Kidney (tissue), 14 donors: Measurements from ENCODE around the gene SLC12A3. TPM values are rescaled to one million over a fixed set of nuclear protein-coding genes. Genes with fewer than 3 reads are reported as not detected.
A peak's percentile ranks its signal among the peaks of the same experiment; 100 is the strongest.

Experiments used
- DNase-seq, 5 donors: peaks; one replicate each; pipeline ENCODE4 v3.0.0-alpha.2; 2013 to 2020
- FAIRE-seq: peaks from 2 replicates; lab custom pipeline; 2012; peaks lifted over from hg19 to GRCh38; lab: Jason Lieb, UNC
- H3K27ac ChIP-seq, 2 donors: one replicate each; pipeline ENCODE4 v1.7.0; 2013; ENCODE audit warnings: low read depth in 2 of 2, low read length in 2 of 2, inconsistent platforms in 1 of 2
- H3K27me3 ChIP-seq: one replicate; pipeline ENCODE4 v1.7.1; 2013; ENCODE audit warnings: low read length, inconsistent platforms; ENCODE audit not compliant: control insufficient read depth, insufficient read depth
- H3K36me3 ChIP-seq, 3 donors: one replicate each; pipeline versions ENCODE4 v1.7.0 to v1.7.1; 2013; ENCODE audit warnings: low read length in 3 of 3, control low read depth in 1 of 3, inconsistent platforms in 1 of 3; ENCODE audit not compliant: insufficient read depth in 3 of 3, control insufficient read depth in 2 of 3
- H3K4me1 ChIP-seq, 3 donors: one replicate each; pipeline versions ENCODE4 v1.7.0 to v1.7.1; 2013; ENCODE audit warnings: low read length in 3 of 3, inconsistent platforms in 1 of 3, low read depth in 1 of 3; ENCODE audit not compliant: control insufficient read depth in 2 of 3, insufficient read depth in 2 of 3
- H3K4me3 ChIP-seq, 3 donors: one replicate each; pipeline versions ENCODE4 v1.7.0 to v1.8.1; 2013; ENCODE audit warnings: low read length in 3 of 3, control low read depth in 1 of 3, inconsistent platforms in 1 of 3
- H3K9ac ChIP-seq, 3 donors: one replicate each; pipeline versions ENCODE4 v1.7.0 to v1.7.1; 2013; ENCODE audit warnings: low read length in 3 of 3, control low read depth in 1 of 3, inconsistent platforms in 1 of 3
- H3K9me3 ChIP-seq, 3 donors: one replicate each; pipeline versions ENCODE4 v1.7.0 to v1.7.1; 2013; ENCODE audit warnings: low read length in 3 of 3, control low read depth in 1 of 3, inconsistent platforms in 1 of 3; ENCODE audit not compliant: control insufficient read depth in 2 of 3, insufficient read depth in 1 of 3
- CTCF ChIP-seq: IDR thresholded peaks from 3 replicates; pipeline ENCODE4 v1.5.1; 2012; ENCODE audit warnings: mild to moderate bottlenecking, moderate library complexity, borderline replicate concordance; ENCODE audit not compliant: insufficient read depth; ENCODE audit errors: extremely low read depth
- intact Hi-C: fragments of 100-400 bp; cut with DNase I; formaldehyde crosslinking; loops from one replicate; pipeline ENCODE4 v1.11.1; 2022
- polyA plus RNA-seq: library from polyadenylated mRNA; stranded (reverse); fragments of 350-450 nt; fragmentation: Illumina TruSeq; extraction: RNeasy Lipid Tissue Mini Kit (QIAGEN cat#74804); gene quantifications from one replicate; pipeline ENCODE4 v1.2.3, GENCODE V29; 2014; ENCODE audit warnings: low read depth, low replicate concordance; ENCODE audit not compliant: insufficient read depth
- total RNA-seq: library from RNA; stranded (reverse); fragmentation: NEBNext Ultra II Directional; extraction: Animal tissue kit (Norgen Biotek cat#: 25700); gene quantifications from one replicate; pipeline ENCODE4 v1.2.1, GENCODE V29; 2021
- donor health status: control.
- donor health status: control.
- donor health status: control.
- donor health status: control.
- donor health status: control.
- donor health status: DM: yes; HTN: yes; CAD: no.
- donor health status: Normal renal cell carcinoma (clear cell type).

The SLC12A3 gene
- total and polyA plus RNA-seq, 2 donors from 2014 or later = 5.4 to 277 TPM

DNA sequence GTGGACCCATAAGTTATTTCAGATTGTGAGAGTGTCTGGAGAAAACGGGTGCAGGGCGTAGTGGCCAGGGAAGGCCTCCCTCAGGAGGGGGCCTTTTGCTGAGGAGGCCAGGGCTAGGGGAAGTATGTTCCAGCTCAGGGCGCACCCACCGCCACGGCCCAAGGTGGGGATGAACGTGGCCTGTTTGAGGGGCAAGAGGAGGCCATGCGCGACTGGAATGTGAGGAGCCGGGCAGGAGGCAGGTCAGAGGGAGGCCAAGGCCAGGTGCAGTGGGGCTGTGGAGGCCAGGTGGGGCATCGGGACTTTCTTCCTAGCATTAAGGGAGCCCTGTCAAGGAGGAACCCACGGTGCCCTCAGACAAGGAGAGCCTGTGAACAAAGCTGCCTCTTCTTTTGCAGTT lies 26.7 kb downstream of the SLC12A3 start:
- Histone ChIP-seq H3K9ac (no peak overlapping the region), H3K4me1 (no peaks in the 10 kb centered on the region), H3K4me3 (no peak overlapping the region), H3K27me3 (no peaks in the 10 kb centered on the region), H3K27ac (no peak overlapping the region), H3K9me3 (no peaks in the 10 kb centered on the region), H3K36me3 (no peaks in the 10 kb centered on the region)
- DNase-seq (peak in 1 of 5 donors; percentile 66), FAIRE-seq (no peak)
- intact Hi-C loops = no loop called here
- TF ChIP-seq CTCF = no peak

GRCh38 chr16:56892705-56893104 lies 27.7 kb downstream of the SLC12A3 start:
- H3K27ac ChIP-seq = no peak overlapping the region
- peak in 1 of 5 donors; percentile 65 for DNase-seq
- no peak for TF ChIP-seq CTCF
- H3K27me3 ChIP-seq = no peaks in the 10 kb centered on the region
- no peak overlapping the region for H3K4me3 ChIP-seq
- no peaks in the 10 kb centered on the region for H3K4me1 ChIP-seq
- no peaks in the 10 kb centered on the region for H3K9me3 ChIP-seq
- H3K36me3 ChIP-seq = no peaks in the 10 kb centered on the region
- intact Hi-C loops = no loop called here
- no peak for FAIRE-seq
- no peak overlapping the region for H3K9ac ChIP-seq

GRCh38 chr16:56894331-56894917 lies 29.4 kb downstream of the SLC12A3 start:
- Histone ChIP-seq H3K27me3 (no peaks in the 10 kb centered on the region), H3K9ac (no peak overlapping the region), H3K36me3 (no peaks in the 10 kb centered on the region), H3K4me3 (no peak overlapping the region), H3K9me3 (no peaks in the 10 kb centered on the region), H3K4me1 (no peaks in the 10 kb centered on the region), H3K27ac (no peak overlapping the region)
- no peak for TF ChIP-seq CTCF
- intact Hi-C loops = no loop called here
- DNase-seq (no peak), FAIRE-seq (no peak)

GRCh38 chr16:56895813-56896212 lies 30.8 kb downstream of the SLC12A3 start:
- Histone ChIP-seq H3K9ac (no peak overlapping the region), H3K27me3 (no peaks in the 10 kb centered on the region), H3K4me3 (no peak overlapping the region), H3K27ac (no peak overlapping the region), H3K9me3 (no peaks in the 10 kb centered on the region), H3K36me3 (no peaks in the 10 kb centered on the region), H3K4me1 (no peaks in the 10 kb centered on the region)
- DNase-seq (no peak), FAIRE-seq (no peak)
- intact Hi-C loops = no loop called here
- TF ChIP-seq CTCF = no peak
